Measurements from ENCODE around the gene NKD2.

Gene NKD2

GRCh38 chr5:1047332-1047965, 38.8 kb downstream of the NKD2 start:
- DNase-seq: no peak

- no peak for DNase-seq
These were observed 39.6 kb downstream of the NKD2 start for GRCh38 chr5:1048162-1048721.

- no peak for DNase-seq
These were observed 40.5 kb downstream of the NKD2 start for GRCh38 chr5:1048861-1049838.

- DNase-seq: no peak
These were observed 42.1 kb downstream of the NKD2 start for GRCh38 chr5:1050423-1051365.

- no peak for DNase-seq
These were observed 42.7 kb downstream of the NKD2 start for GRCh38 chr5:1051366-1051720.

- DNase-seq: no peak
These were observed 43.5 kb downstream of the NKD2 start for GRCh38 chr5:1052076-1052475.

GRCh38 chr5:1052641-1053390, 44.2 kb downstream of the NKD2 start:
- DNase-seq: peak; percentile 4

GRCh38 chr5:1053391-1054017, 44.9 kb downstream of the NKD2 start:
- peak; percentile 44 for DNase-seq

GRCh38 chr5:1054018-1054798, 45.6 kb downstream of the NKD2 start:
- DNase-seq: no peak

GRCh38 chr5:1054799-1055775, 46.5 kb downstream of the NKD2 start:
- DNase-seq: no peak

- DNase-seq: no peak
These were observed 47.5 kb downstream of the NKD2 start for GRCh38 chr5:1055896-1056610.

GRCh38 chr5:1056611-1057484, 48.2 kb downstream of the NKD2 start:
- DNase-seq: no peak

GRCh38 chr5:1057485-1058082, 49.0 kb downstream of the NKD2 start:
- DNase-seq: no peak

GRCh38 chr5:1058083-1058945, 49.7 kb downstream of the NKD2 start:
- DNase-seq: no peak

- no peak for DNase-seq
These were observed 50.6 kb downstream of the NKD2 start for GRCh38 chr5:1058988-1059883.

Measured in fibroblast of skin of back (primary cell).